B cell (primary cell): ENCODE results near the gene KLRD1. TPM values are rescaled to one million over a fixed set of nuclear protein-coding genes. Genes with fewer than 3 reads are reported as not detected.

Experiments used
- ATAC-seq: fragments of 200-7000 bp; cut with Tn5 transposase; one replicate; pipeline ENCODE4 v1.10.0; 2021; ENCODE audit warnings: low read depth, mild to moderate bottlenecking, moderate number of reproducible peaks, moderate library complexity
- CTCF ChIA-PET: fragments of 350-600 bp; sonication (Branson Sonifier 250); formaldehyde crosslinking; loops from one replicate; lab custom pipeline; 2021; ENCODE audit warnings: antibody characterized with exemption, inconsistent platforms; lab: Charles Lee
- POLR2A ChIA-PET: fragments of 350-600 bp; sonication (Branson Sonifier 250); formaldehyde crosslinking; loops from one replicate; lab custom pipeline; 2021; ENCODE audit warnings: antibody characterized with exemption; lab: Charles Lee
- DNase-seq: peaks from one replicate; pipeline ENCODE4 v3.0.0; 2013
- H2AFZ ChIP-seq: 2 replicates; pipeline ENCODE4 v1.6.1; 2012; ENCODE audit warnings: mild to moderate bottlenecking, low read depth, low read length; ENCODE audit not compliant: insufficient read depth, poor library complexity, severe bottlenecking
- H3K27ac ChIP-seq, 2 donors: 1 replicate in 1 of 2; 2 replicates in 1 of 2; pipeline ENCODE4 v1.5.1; 2012 to 2013; ENCODE audit warnings: low read length in 2 of 2, mild to moderate bottlenecking in 2 of 2, moderate library complexity in 1 of 2
- H3K27me3 ChIP-seq, 4 experiments: fragments of 200-600 bp in 1 of 4; sonication (generic) in 1 of 4; replicated peaks in 1 of 4; 1 replicate in 2 of 4; 2 replicates in 2 of 4; pipeline versions ENCODE4 v1.6.1 to v1.7.0; 2013 to 2016; ENCODE audit warnings: low read length in 3 of 4, mild to moderate bottlenecking in 2 of 4, mixed read lengths in 1 of 4, moderate library complexity in 1 of 4; ENCODE audit not compliant: insufficient read depth in 4 of 4, control insufficient read depth in 3 of 4; ENCODE audit errors: control extremely low read depth in 1 of 4
- H3K36me3 ChIP-seq, 2 experiments: replicated peaks in 1 of 2; 1 replicate in 1 of 2; 2 replicates in 1 of 2; pipeline versions ENCODE4 v1.6.1 to v1.7.1; 2013; ENCODE audit warnings: low read length in 1 of 2; ENCODE audit not compliant: insufficient read depth in 2 of 2, control insufficient read depth in 1 of 2; ENCODE audit errors: control extremely low read depth in 1 of 2, extremely low read depth in 1 of 2
- H3K4me1 ChIP-seq, 2 donors: fragments of 200-600 bp in 1 of 2; sonication (generic) in 1 of 2; 1 replicate in 1 of 2; 2 replicates in 1 of 2; pipeline versions ENCODE4 v1.5.1 to v1.6.1; 2013 to 2017; ENCODE audit warnings: low read length in 2 of 2; ENCODE audit not compliant: control insufficient read depth in 2 of 2, insufficient read depth in 2 of 2
- H3K4me2 ChIP-seq: replicated peaks from 2 replicates; pipeline ENCODE3; 2012; ENCODE audit warnings: mild to moderate bottlenecking, low read depth, low read length; ENCODE audit not compliant: poor library complexity, severe bottlenecking
- H3K4me3 ChIP-seq, 5 experiments: fragments of 200-600 bp in 1 of 5; sonication (generic) in 1 of 5; 1 replicate in 3 of 5; 2 replicates in 2 of 5; pipeline versions ENCODE4 v1.5.1 to v1.7.0; 2011 to 2016; ENCODE audit warnings: low read length in 4 of 5, mild to moderate bottlenecking in 4 of 5, low read depth in 2 of 5, control low read depth in 1 of 5, moderate library complexity in 1 of 5; ENCODE audit not compliant: insufficient read depth in 1 of 5; ENCODE audit errors: control extremely low read depth in 1 of 5, extremely low read depth in 1 of 5
- H3K79me2 ChIP-seq: fragments of 200-600 bp; sonication (generic); one replicate; pipeline ENCODE4 v1.6.0; 2016; ENCODE audit warnings: low read length; ENCODE audit not compliant: control insufficient read depth, insufficient read depth
- H3K9ac ChIP-seq: fragments of 200-600 bp; sonication (generic); 2 replicates; pipeline ENCODE4 v1.6.1; 2017; ENCODE audit warnings: mild to moderate bottlenecking, low read length, moderate library complexity
- H3K9me3 ChIP-seq, 3 donors: one replicate each; pipeline versions ENCODE4 v1.6.1 to v1.7.1; 2013; ENCODE audit warnings: low read length in 2 of 3; ENCODE audit not compliant: control insufficient read depth in 2 of 3, insufficient read depth in 1 of 3; ENCODE audit errors: control extremely low read depth in 1 of 3
- H4K20me1 ChIP-seq: 2 replicates; pipeline ENCODE4 v1.6.0; 2012; ENCODE audit warnings: mild to moderate bottlenecking, low read length; ENCODE audit not compliant: insufficient read depth, control insufficient read depth, poor library complexity, severe bottlenecking
- H3K27ac Mint-ChIP-seq: one replicate; pipeline ENCODE4 v1.8.0; 2021; ENCODE audit warnings: mixed read lengths
- H3K27me3 Mint-ChIP-seq: one replicate; pipeline ENCODE4 v1.8.0; 2021; ENCODE audit warnings: mixed read lengths
- H3K4me1 Mint-ChIP-seq: one replicate; pipeline ENCODE4 v1.8.0; 2021; ENCODE audit warnings: mixed read lengths
- H3K4me3 Mint-ChIP-seq: one replicate; pipeline ENCODE4 v1.8.0; 2021; ENCODE audit warnings: mixed read lengths
- H3K9me3 Mint-ChIP-seq: one replicate; pipeline ENCODE4 v1.8.0; 2022; ENCODE audit warnings: mixed read lengths; ENCODE audit not compliant: insufficient read depth
- CTCF ChIP-seq: fragments of 200-600 bp; IDR thresholded peaks from one replicate; pipeline ENCODE4 v1.8.0; 2022; ENCODE audit warnings: antibody characterized with exemption, mild to moderate bottlenecking
- EZH2 ChIP-seq: IDR thresholded peaks from 2 replicates; pipeline ENCODE4 v1.6.1; 2012; ENCODE audit warnings: borderline replicate concordance, low read depth, mild to moderate bottlenecking, moderate library complexity, low read length; ENCODE audit not compliant: insufficient read depth, poor library complexity, severe bottlenecking
- WGBS: methylation state at CpG from one replicate; pipeline ENCODE4 v1.1.5; 2013; ENCODE audit warnings: missing lambda C conversion rate; ENCODE audit not compliant: insufficient coverage; 5-methylcytosine and 5-hydroxymethylcytosine counted together
- intact Hi-C: fragments of 100-400 bp; cut with micrococcal nuclease; formaldehyde crosslinking; loops from one replicate; pipeline ENCODE4 v1.10.0; 2022
- polyA plus RNA-seq: library from polyadenylated mRNA; depleted of rRNA; stranded (reverse); fragments of >200 nt; gene quantifications from 2 replicates; pipeline ENCODE4 v1.2.3, GENCODE V29; 2012
- total RNA-seq, 2 donors: library from RNA; stranded (reverse); fragments of 120-200 nt in 1 of 2; gene quantifications; 1 replicate in 1 of 2; 2 replicates in 1 of 2; pipeline versions ENCODE4 v1.2.3 to v1.2.4, GENCODE V29; 2013 to 2022

The KLRD1 gene
- total and polyA plus RNA-seq, 2 donors (not counting 1 experiment from before 2014, with no cell fraction given), result 0.22 to 0.32 TPM

DNA sequence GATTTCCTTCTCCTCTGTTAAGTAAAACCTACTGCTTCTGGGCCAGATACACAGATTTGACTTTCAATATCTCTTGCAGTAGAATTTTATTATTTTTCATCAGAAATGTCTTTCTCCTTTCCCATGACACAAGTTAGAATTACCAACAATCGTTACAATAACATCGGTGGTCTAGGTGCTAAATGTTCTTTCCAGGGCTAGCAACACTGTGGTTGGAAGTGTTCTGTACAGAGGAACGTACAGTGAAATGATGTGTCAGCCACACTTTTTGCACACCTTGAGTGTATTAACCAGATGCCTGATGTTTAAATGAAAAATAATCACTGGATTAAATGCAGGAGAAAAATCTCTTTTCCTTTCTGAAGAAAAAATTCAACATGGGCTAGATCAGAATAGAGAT, 27.7 kb upstream of the KLRD1 start:
- DNase-seq, result no peak
- Histone ChIP-seq H3K4me1 (no peaks in the 10 kb centered on the region), H3K27ac (no peak overlapping the region), H4K20me1 (no peaks in the 10 kb centered on the region), H3K4me2 (no peak overlapping the region), H2AFZ (no peak overlapping the region), H3K4me3 (no peak overlapping the region), H3K36me3 (no peaks in the 10 kb centered on the region), H3K9me3 (no peaks in the 10 kb centered on the region), H3K9ac (no peak overlapping the region), H3K27me3 (peaks cover 0 to 10% (median 2%) of the 10 kb centered on the region in 4 experiments), H3K79me2 (no peaks in the 10 kb centered on the region)
- Mint-ChIP-seq H3K4me1 (no peaks in the 10 kb centered on the region), H3K4me3 (no peak overlapping the region), H3K9me3 (peaks cover 4% of the 10 kb centered on the region), H3K27ac (no peak overlapping the region), H3K27me3 (peaks cover 30% of the 10 kb centered on the region)
- intact Hi-C loops, result no loop called here
- TF ChIP-seq CTCF (no peak), EZH2 (no peak)
- CTCF ChIA-PET, result interaction anchor here (1.0 kb wide), 1 partner anchor 285 kb away, joined by 3 read pairs; no protein-coding TSS in a partner anchor
- no peak for ATAC-seq
- WGBS, result no CpG with 5 or more reads among the region's 3 CpGs
- POLR2A ChIA-PET, result no interaction called here

GRCh38 chr12:10283027-10283426, 24.6 kb upstream of the KLRD1 start:
- 11% methylated on average over 2 of the region's 4 CpGs for WGBS
- Histone ChIP-seq H3K4me3 (no peak overlapping the region), H3K27ac (no peak overlapping the region), H2AFZ (no peak overlapping the region), H3K27me3 (peaks cover 0 to 9% (median under 1%) of the 10 kb centered on the region in 4 experiments), H4K20me1 (no peaks in the 10 kb centered on the region), H3K4me1 (no peaks in the 10 kb centered on the region), H3K9ac (no peak overlapping the region), H3K79me2 (no peaks in the 10 kb centered on the region), H3K4me2 (no peak overlapping the region), H3K9me3 (no peaks in the 10 kb centered on the region), H3K36me3 (no peaks in the 10 kb centered on the region)
- Mint-ChIP-seq H3K9me3 (no peaks in the 10 kb centered on the region), H3K4me3 (no peak overlapping the region), H3K27ac (no peak overlapping the region), H3K4me1 (no peaks in the 10 kb centered on the region), H3K27me3 (peaks cover 26% of the 10 kb centered on the region)
- ATAC-seq (no peak), DNase-seq (no peak)
- intact Hi-C loops, result no loop called here
- ChIA-PET CTCF (no interaction called here), POLR2A (no interaction called here)
- TF ChIP-seq EZH2 (no peak), CTCF (no peak)
